ENCODE measurements around the gene IVNS1ABP.
"Not testable (repeated sequence)": the region's sequence is repeated elsewhere in the genome, so short reads cannot be mapped to it uniquely, and the experiment has no call there.

The IVNS1ABP gene

GRCh38 chr1:185252404-185252803, 64.6 kb downstream of the IVNS1ABP start:
- DNase-seq (ENCODE audit: low spot score), result not testable (repeated sequence)

GRCh38 chr1:185251928-185252327, 65.1 kb downstream of the IVNS1ABP start:
- DNase-seq (ENCODE audit: low spot score), result not testable (repeated sequence)

- no peak for DNase-seq (ENCODE audit: low spot score)
Observed at GRCh38 chr1:185250063-185250462, 67.0 kb downstream of the IVNS1ABP start.

GRCh38 chr1:185249563-185249962, 67.5 kb downstream of the IVNS1ABP start:
- DNase-seq (ENCODE audit: low spot score), result no peak
